ENCODE data around the gene LYPD3. TPM values are rescaled to one million over a fixed set of nuclear protein-coding genes. Genes with fewer than 3 reads are reported as not detected.

LYPD3 gene
- total and polyA plus RNA-seq, 2 donors (not counting 3 experiments of a cell fraction or from before 2014, with no cell fraction given): 0.52 TPM; not detected in 1

GRCh38 chr19:43498233-43498842, 32.9 kb upstream of the LYPD3 start:
- Histone ChIP-seq H3K27me3 (ENCODE audit: control insufficient read depth in 2 of 2, insufficient read depth in 2 of 2, low read length in 2 of 2) (no peaks in the 10 kb centered on the region), H3K9me3 (replicated peaks; ENCODE audit: control insufficient read depth, insufficient read depth, low read length) (no peaks in the 10 kb centered on the region), H3K4me1 (ENCODE audit: control insufficient read depth, extremely low read depth, insufficient read depth, low read length) (no peaks in the 10 kb centered on the region), H2AFZ (ENCODE audit: low read depth, low read length) (no peak overlapping the region), H3K9me1 (replicated peaks; ENCODE audit: control insufficient read depth, extremely low read depth, insufficient read depth, low read length) (no peaks in the 10 kb centered on the region), H3K9ac (replicated peaks; ENCODE audit: extremely low read depth, insufficient read depth, low read length) (no peak overlapping the region), H3K79me2 (ENCODE audit: control insufficient read depth, insufficient read depth, low read length) (no peaks in the 10 kb centered on the region), H3K36me3 (ENCODE audit: control insufficient read depth in 2 of 2, extremely low read depth in 1 of 2, insufficient read depth in 2 of 2, low read length in 2 of 2) (peaks cover 0 to 6% of the 10 kb centered on the region in 2 experiments), H3K4me2 (ENCODE audit: insufficient read depth, low read length) (no peak overlapping the region), H4K20me1 (replicated peaks; ENCODE audit: control insufficient read depth, extremely low read depth, insufficient read depth, low read length) (no peaks in the 10 kb centered on the region), H3K27ac (ENCODE audit: insufficient read depth, low read depth, low read length) (no peak overlapping the region), H3K4me3 (replicated peaks in 1 of 3; ENCODE audit: insufficient read depth in 1 of 3, low read depth in 1 of 3, low read length in 3 of 3) (no peak overlapping the region)
- POLR2A ChIA-PET: no interaction called here
- CTCF ChIA-PET: interaction anchor here (0.5 to 1.6 kb wide), 3 partner anchors 18 to 51 kb away, joined by 5 to 6 read pairs (median 5); no protein-coding TSS in a partner anchor
- dilution Hi-C loops (cut with MboI; ENCODE audit: extremely low pct_ligation_motif_present, low sequenced_read_pairs): no loop called here
- DNase-seq (ENCODE audit: low read depth, low spot score) (no peak), FAIRE-seq (no peak)
- no TSS peak for BruUV-seq (replicated peaks)
- intact Hi-C loops (cut with micrococcal nuclease): no loop called here
- TF ChIP-seq FOS (IDR thresholded peaks at IDR 0.05; ENCODE audit: borderline replicate concordance, insufficient read depth, low read length) (no peak), GATA2 (IDR thresholded peaks at IDR 0.05; ENCODE audit: insufficient read depth, insufficient read length, low read depth, low read length) (no peak)

- no peak overlapping the region for H3K9ac ChIP-seq (replicated peaks; ENCODE audit: extremely low read depth, insufficient read depth, low read length)
- no peaks in the 10 kb centered on the region for H3K9me3 ChIP-seq (replicated peaks; ENCODE audit: control insufficient read depth, insufficient read depth, low read length)
- H4K20me1 ChIP-seq (replicated peaks; ENCODE audit: control insufficient read depth, extremely low read depth, insufficient read depth, low read length): no peaks in the 10 kb centered on the region
- H3K27me3 ChIP-seq (ENCODE audit: control insufficient read depth in 2 of 2, insufficient read depth in 2 of 2, low read length in 2 of 2): no peaks in the 10 kb centered on the region
- POLR2A ChIA-PET: no interaction called here
- intact Hi-C loops (cut with micrococcal nuclease) (no loop called here), dilution Hi-C loops (cut with MboI; ENCODE audit: extremely low pct_ligation_motif_present, low sequenced_read_pairs) (no loop called here)
- H3K79me2 ChIP-seq (ENCODE audit: control insufficient read depth, insufficient read depth, low read length): no peaks in the 10 kb centered on the region
- H3K9me1 ChIP-seq (replicated peaks; ENCODE audit: control insufficient read depth, extremely low read depth, insufficient read depth, low read length): no peaks in the 10 kb centered on the region
- FAIRE-seq (no peak), DNase-seq (ENCODE audit: low read depth, low spot score) (no peak)
- H3K36me3 ChIP-seq (ENCODE audit: control insufficient read depth in 2 of 2, extremely low read depth in 1 of 2, insufficient read depth in 2 of 2, low read length in 2 of 2): peaks cover 0 to 6% of the 10 kb centered on the region in 2 experiments
- no peak overlapping the region for H2AFZ ChIP-seq (ENCODE audit: low read depth, low read length)
- no peak overlapping the region for H3K4me2 ChIP-seq (ENCODE audit: insufficient read depth, low read length)
- H3K27ac ChIP-seq (ENCODE audit: insufficient read depth, low read depth, low read length): no peak overlapping the region
- BruUV-seq (replicated peaks): no TSS peak
- H3K4me3 ChIP-seq (replicated peaks in 1 of 3; ENCODE audit: insufficient read depth in 1 of 3, low read depth in 1 of 3, low read length in 3 of 3): no peak overlapping the region
- no peaks in the 10 kb centered on the region for H3K4me1 ChIP-seq (ENCODE audit: control insufficient read depth, extremely low read depth, insufficient read depth, low read length)
- CTCF ChIA-PET: interaction anchor here (1.2 to 3.4 kb wide), 2 partner anchors 22 to 50 kb away, joined by 3 to 14 read pairs; no protein-coding TSS in a partner anchor
- no peak for TF ChIP-seq MAX (IDR thresholded peaks at IDR 0.05; ENCODE audit: insufficient read depth, insufficient read length)
- TF ChIP-seq POLR2AphosphoS5 (IDR thresholded peaks at IDR 0.05; ENCODE audit: insufficient read depth, low read depth, low read length): no peak
These were observed 31.6 kb upstream of the LYPD3 start for GRCh38 chr19:43496960-43497359.

Measured in endothelial cell of umbilical vein (primary cell).